ENCODE data around the gene NR2C2AP.
A peak's percentile ranks its signal among the peaks of the same experiment; 100 is the strongest.

GRCh38 chr19:19224852-19225494 lies 21.8 kb upstream of the NR2C2AP start:
- TF ChIP-seq LEF1 (IDR thresholded peaks at IDR 0.05; ENCODE audit: borderline replicate concordance) (no peak), FOXA1 (IDR thresholded peaks at IDR 0.05) (no peak), FOXM1 (IDR thresholded peaks at IDR 0.05; ENCODE audit: borderline replicate concordance) (no peak), CTBP1 (IDR thresholded peaks at IDR 0.05; ENCODE audit: borderline replicate concordance) (no peak), SP1 (IDR thresholded peaks at IDR 0.05) (no peak), ZNF384 (IDR thresholded peaks at IDR 0.05) (no peak), FOXK2 (IDR thresholded peaks at IDR 0.05) (no peak), NFRKB (IDR thresholded peaks at IDR 0.05) (no peak), L3MBTL2 (conservative IDR thresholded peaks at IDR 0.05) (peak; percentile 78), BHLHE40 (IDR thresholded peaks at IDR 0.05; ENCODE audit: borderline replicate concordance) (no peak), ARNT (IDR thresholded peaks at IDR 0.05) (no peak), PKNOX1 (IDR thresholded peaks at IDR 0.05) (no peak), SUZ12 (IDR thresholded peaks at IDR 0.05) (no peak)

All from HEK293T (cell line).